Measurements from ENCODE around the gene NUB1.

NUB1 gene

GRCh38 chr7:151426441-151426903 is 84.9 kb downstream of the NUB1 start:
- peaks cover 7 to 9% of the 10 kb centered on the region in 2 donors for H3K9me3 Mint-ChIP-seq
- H3K4me3 Mint-ChIP-seq: no peak overlapping the region
- ATAC-seq (replicated peaks) (no peak), DNase-seq (no peak)
- peaks cover 0 to 7% of the 10 kb centered on the region in 2 donors for H3K36me3 Mint-ChIP-seq
- H3K27me3 Mint-ChIP-seq: peaks cover 28 to 32% of the 10 kb centered on the region in 2 donors
- H3K27ac Mint-ChIP-seq: no peak overlapping the region
- peaks cover 11 to 17% of the 10 kb centered on the region in 2 donors for H3K4me1 Mint-ChIP-seq

GRCh38 chr7:151426904-151427704 is 85.5 kb downstream of the NUB1 start:
- Mint-ChIP-seq H3K4me3 (no peak overlapping the region), H3K36me3 (peaks cover 0 to under 1% of the 10 kb centered on the region in 2 donors), H3K27me3 (peaks cover 25 to 26% of the 10 kb centered on the region in 2 donors)

GRCh38 chr7:151427705-151428377 is 86.2 kb downstream of the NUB1 start:
- Mint-ChIP-seq H3K4me3 (no peak overlapping the region), H3K27ac (no peak overlapping the region), H3K27me3 (peaks cover 24 to 26% of the 10 kb centered on the region in 2 donors), H3K9me3 (no peaks in the 10 kb centered on the region), H3K36me3 (no peaks in the 10 kb centered on the region), H3K4me1 (peaks cover 13 to 21% of the 10 kb centered on the region in 2 donors)
- DNase-seq (no peak), ATAC-seq (replicated peaks) (no peak)

More at GRCh38 chr7:151426904-151427704, 85.5 kb downstream of the NUB1 start:
- Mint-ChIP-seq H3K27ac (no peak overlapping the region), H3K4me1 (peaks cover 11 to 17% of the 10 kb centered on the region in 2 donors), H3K9me3 (peaks cover 2 to 3% of the 10 kb centered on the region in 2 donors)
- no peak for DNase-seq
- no peak for ATAC-seq (replicated peaks)

All from stimulated activated naive B cell treated with anti-CD40 and anti-IgM and Interleukin-4, amounts not matched to agents 10 μg/mL and 1 μg/mL and 100 μg/mL, for 72 hours (primary cell).